ENCODE data around the gene KIF26B.

Gene KIF26B

GRCh38 chr1:245270972-245271371 is 116.2 kb downstream of the KIF26B start:
- no peak for DNase-seq (ENCODE audit: low read depth in 3 of 3, low spot score in 1 of 3)

GRCh38 chr1:245272676-245273075 is 117.9 kb downstream of the KIF26B start:
- no peak for DNase-seq (ENCODE audit: low read depth in 3 of 3, low spot score in 1 of 3)

GRCh38 chr1:245276445-245276844 is 121.7 kb downstream of the KIF26B start:
- DNase-seq (ENCODE audit: low read depth in 3 of 3, low spot score in 1 of 3): no peak

GRCh38 chr1:245277276-245277675 is 122.5 kb downstream of the KIF26B start:
- DNase-seq (ENCODE audit: low read depth in 3 of 3, low spot score in 1 of 3): no peak

GRCh38 chr1:245278846-245279245 is 124.1 kb downstream of the KIF26B start:
- no peak for DNase-seq (ENCODE audit: low read depth in 3 of 3, low spot score in 1 of 3)

- DNase-seq (ENCODE audit: low read depth in 3 of 3, low spot score in 1 of 3): no peak
Observed at GRCh38 chr1:245279346-245279745, 124.6 kb downstream of the KIF26B start.

GRCh38 chr1:245283001-245283400 is 128.2 kb downstream of the KIF26B start:
- no peak for DNase-seq (ENCODE audit: low read depth in 3 of 3, low spot score in 1 of 3)

GRCh38 chr1:245285168-245285567 is 130.4 kb downstream of the KIF26B start:
- DNase-seq (ENCODE audit: low read depth in 3 of 3, low spot score in 1 of 3): no peak

- no peak for DNase-seq (ENCODE audit: low read depth in 3 of 3, low spot score in 1 of 3)
Observed at GRCh38 chr1:245288796-245289195, 134.0 kb downstream of the KIF26B start.

GRCh38 chr1:245290836-245291235 is 136.1 kb downstream of the KIF26B start:
- DNase-seq (ENCODE audit: low read depth in 3 of 3, low spot score in 1 of 3): no peak

GRCh38 chr1:245291351-245291750 is 136.6 kb downstream of the KIF26B start:
- no peak for DNase-seq (ENCODE audit: low read depth in 3 of 3, low spot score in 1 of 3)

GRCh38 chr1:245292141-245292540 is 137.4 kb downstream of the KIF26B start:
- DNase-seq (ENCODE audit: low read depth in 3 of 3, low spot score in 1 of 3): no peak

GRCh38 chr1:245292553-245292952 is 137.8 kb downstream of the KIF26B start:
- DNase-seq (ENCODE audit: low read depth in 3 of 3, low spot score in 1 of 3): no peak

- DNase-seq (ENCODE audit: low read depth in 3 of 3, low spot score in 1 of 3): no peak
Observed at GRCh38 chr1:245294020-245294419, 139.2 kb downstream of the KIF26B start.

- DNase-seq (ENCODE audit: low read depth in 3 of 3, low spot score in 1 of 3): no peak
Observed at GRCh38 chr1:245298781-245299180, 144.0 kb downstream of the KIF26B start.

- DNase-seq (ENCODE audit: low read depth in 3 of 3, low spot score in 1 of 3): no peak
Observed at GRCh38 chr1:245301162-245301580, 146.4 kb downstream of the KIF26B start.

- DNase-seq (ENCODE audit: low read depth in 3 of 3, low spot score in 1 of 3): no peak
Observed at GRCh38 chr1:245301921-245302320, 147.1 kb downstream of the KIF26B start.

- no peak for DNase-seq (ENCODE audit: low read depth in 3 of 3, low spot score in 1 of 3)
Observed at GRCh38 chr1:245304698-245305097, 149.9 kb downstream of the KIF26B start.

GRCh38 chr1:245306020-245306419 is 151.2 kb downstream of the KIF26B start:
- DNase-seq (ENCODE audit: low read depth in 3 of 3, low spot score in 1 of 3): no peak

GRCh38 chr1:245306628-245307410 is 152.0 kb downstream of the KIF26B start:
- DNase-seq (ENCODE audit: low read depth in 3 of 3, low spot score in 1 of 3): no peak

GRCh38 chr1:245310571-245311531 is 156.1 kb downstream of the KIF26B start:
- no peak for DNase-seq (ENCODE audit: low read depth in 3 of 3, low spot score in 1 of 3)
